Testis (tissue), 3 donors: ENCODE measurements around the gene DFFA. TPM values are rescaled to one million over a fixed set of nuclear protein-coding genes. Genes with fewer than 3 reads are reported as not detected.

Experiments used
- DNase-seq: peaks from one replicate; pipeline ENCODE4 v3.0.0-alpha.2; 2019
- H3K27ac ChIP-seq, 2 donors: fragments of 200-600 bp; sonication (generic); one replicate each; pipeline ENCODE4 v1.5.1; 2019
- H3K27me3 ChIP-seq: fragments of 200-600 bp; sonication (generic); one replicate; pipeline ENCODE4 v1.5.1; 2019
- H3K36me3 ChIP-seq: fragments of 200-600 bp; sonication (generic); one replicate; pipeline ENCODE4 v1.5.1; 2017; ENCODE audit warnings: low read depth; ENCODE audit errors: missing control alignments
- H3K4me1 ChIP-seq: fragments of 200-600 bp; sonication (generic); one replicate; pipeline ENCODE4 v1.5.1; 2019
- H3K4me3 ChIP-seq, 2 donors: fragments of 200-600 bp; sonication (generic); one replicate each; pipeline ENCODE4 v1.5.1; 2017 to 2019
- H3K9me3 ChIP-seq: fragments of 200-600 bp; sonication (generic); one replicate; pipeline ENCODE4 v1.5.1; 2017
- CTCF ChIP-seq, 3 experiments: fragments of 450-650 bp in 2 of 3; fragments of 200-600 bp in 1 of 3; sonication (generic) in 1 of 3; IDR thresholded peaks; one replicate each; pipeline ENCODE4 v1.5.1; 2016 to 2019; ENCODE audit warnings: antibody characterized with exemption in 3 of 3, mild to moderate bottlenecking in 2 of 3, moderate library complexity in 1 of 3
- POLR2A ChIP-seq: fragments of 450-650 bp; IDR thresholded peaks from one replicate; pipeline ENCODE4 v1.6.1; 2017; ENCODE audit warnings: antibody characterized with exemption, mild to moderate bottlenecking, moderate library complexity
- WGBS, 2 donors: methylation state at CpG; one replicate each; pipeline ENCODE4 v1.1.5; 2018; 5-methylcytosine and 5-hydroxymethylcytosine counted together
- intact Hi-C: fragments of 100-400 bp; cut with DNase I; formaldehyde crosslinking; loops from one replicate; pipeline ENCODE4 v1.15.1; 2023; ENCODE audit warnings: low total_unique reads
- polyA plus RNA-seq: library from polyadenylated mRNA; stranded (reverse); fragments of 350-450 nt; fragmentation: Illumina TruSeq; extraction: RNeasy Lipid Tissue Mini Kit (QIAGEN cat#74804); gene quantifications from one replicate; pipeline ENCODE4 v1.2.3, GENCODE V29; 2014; ENCODE audit warnings: low read depth, low replicate concordance; ENCODE audit not compliant: insufficient read depth
- total RNA-seq, 2 donors: library from RNA; depleted of rRNA; stranded (reverse); fragments of >200 nt; gene quantifications; one replicate each; pipeline ENCODE4 v1.2.3, GENCODE V29; 2016

DFFA gene
- total and polyA plus RNA-seq, 3 donors from 2014 or later: 27.3 to 34.9 (median 31.1) TPM

- no peaks in the 10 kb centered on the region for H3K9me3 ChIP-seq
- H3K36me3 ChIP-seq: no peaks in the 10 kb centered on the region
- H3K4me3 ChIP-seq: no peak within 1 kb of the TSS
- no peak for DNase-seq
- 95% methylated on average over 10 of the region's 10 CpGs for WGBS, 2 donors
- intact Hi-C loops: no loop called here
- no peak within 1 kb of the TSS for H3K27ac ChIP-seq
- H3K4me1 ChIP-seq: no peaks in the 10 kb centered on the region
- TF ChIP-seq POLR2A (no peak), CTCF (IDR thresholded peaks at IDR 0.05) (no peak)
- H3K27me3 ChIP-seq: no peaks in the 10 kb centered on the region
These were observed 22.6 kb downstream of the DFFA start, which contains the start of gene CORT for GRCh38 chr1:10449751-10450150. Gene CORT, plus strand, starts transcription at chr1:10450031. Its CDS starts 193 bp downstream, at chr1:10450224.

GRCh38 chr1:10446790-10447422, 25.4 kb downstream of the DFFA start:
- no peak for DNase-seq
- Histone ChIP-seq H3K36me3 (no peaks in the 10 kb centered on the region), H3K27me3 (no peaks in the 10 kb centered on the region), H3K27ac (no peak overlapping the region), H3K4me3 (no peak overlapping the region), H3K4me1 (no peaks in the 10 kb centered on the region), H3K9me3 (no peaks in the 10 kb centered on the region)
- 93 to 96% methylated on average over 7 of the region's 7 CpGs for WGBS, 2 donors
- TF ChIP-seq CTCF (IDR thresholded peaks at IDR 0.05): no peak
- TF ChIP-seq POLR2A: no peak
- intact Hi-C loops: no loop called here

GRCh38 chr1:10444795-10445397, 27.4 kb downstream of the DFFA start:
- TF ChIP-seq CTCF (IDR thresholded peaks at IDR 0.05) (no peak), POLR2A (no peak)
- Histone ChIP-seq H3K9me3 (no peaks in the 10 kb centered on the region), H3K4me3 (no peak overlapping the region), H3K27ac (no peak overlapping the region), H3K4me1 (no peaks in the 10 kb centered on the region), H3K27me3 (no peaks in the 10 kb centered on the region), H3K36me3 (no peaks in the 10 kb centered on the region)
- WGBS, 2 donors: 84 to 94% methylated on average over 7 of the region's 7 CpGs
- DNase-seq: no peak
- intact Hi-C loops: no loop called here

GRCh38 chr1:10444248-10444647, 28.1 kb downstream of the DFFA start:
- no peaks in the 10 kb centered on the region for H3K36me3 ChIP-seq
- TF ChIP-seq CTCF (IDR thresholded peaks at IDR 0.05) (no peak), POLR2A (no peak)
- no peaks in the 10 kb centered on the region for H3K9me3 ChIP-seq
- no peak overlapping the region for H3K4me3 ChIP-seq
- no peak for DNase-seq
- H3K27me3 ChIP-seq: no peaks in the 10 kb centered on the region
- WGBS, 2 donors: 97% methylated on average over 6 of the region's 6 CpGs
- H3K4me1 ChIP-seq: no peaks in the 10 kb centered on the region
- no peak overlapping the region for H3K27ac ChIP-seq
- intact Hi-C loops: no loop called here

- peaks cover 18% of the 10 kb centered on the region for H3K4me1 ChIP-seq
- TF ChIP-seq CTCF (IDR thresholded peaks at IDR 0.05): no peak
- no peak for TF ChIP-seq POLR2A
- H3K27ac ChIP-seq: no peak overlapping the region
- no peaks in the 10 kb centered on the region for H3K9me3 ChIP-seq
- no peaks in the 10 kb centered on the region for H3K36me3 ChIP-seq
- no peak for DNase-seq
- intact Hi-C loops: no loop called here
- 92 to 98% methylated on average over 5 of the region's 5 CpGs for WGBS, 2 donors
- no peaks in the 10 kb centered on the region for H3K27me3 ChIP-seq
- H3K4me3 ChIP-seq: no peak overlapping the region
These were observed 31.5 kb downstream of the DFFA start for GRCh38 chr1:10440794-10441193.
